HG03103 (cell line): Measurements from ENCODE around the gene EML1.

Experiments
- ATAC-seq: cut with Tn5 transposase; IDR thresholded peaks from one replicate; pipeline ENCODE4 v1.9.1; 2021; ENCODE audit warnings: low read depth; ENCODE audit not compliant: unreplicated experiment

Gene EML1

GRCh38 chr14:99802301-99803105 lies 9.3 kb downstream of the EML1 start:
- ATAC-seq, result no peak

- ATAC-seq, result no peak
Observed at GRCh38 chr14:99803106-99803775, 10.0 kb downstream of the EML1 start.

DNA sequence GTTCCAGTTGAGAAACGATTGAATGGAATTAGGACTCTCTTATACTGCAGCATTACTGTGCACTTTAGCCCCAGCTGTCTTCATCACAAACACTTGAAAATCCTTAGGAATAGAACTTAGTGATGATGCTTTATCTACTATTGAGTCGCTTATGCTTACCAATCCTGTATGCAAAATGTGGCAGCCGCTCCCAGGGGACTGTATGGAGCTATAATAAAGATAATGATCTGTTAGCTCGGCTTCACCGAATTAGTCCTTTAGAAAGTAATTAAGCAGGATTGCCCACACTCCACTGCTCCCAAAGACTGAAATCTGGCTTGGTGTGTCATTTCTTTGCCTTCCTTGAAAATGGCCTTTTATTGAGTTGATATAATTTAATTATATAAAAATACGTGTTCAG lies 10.6 kb downstream of the EML1 start:
- no peak for ATAC-seq

DNA sequence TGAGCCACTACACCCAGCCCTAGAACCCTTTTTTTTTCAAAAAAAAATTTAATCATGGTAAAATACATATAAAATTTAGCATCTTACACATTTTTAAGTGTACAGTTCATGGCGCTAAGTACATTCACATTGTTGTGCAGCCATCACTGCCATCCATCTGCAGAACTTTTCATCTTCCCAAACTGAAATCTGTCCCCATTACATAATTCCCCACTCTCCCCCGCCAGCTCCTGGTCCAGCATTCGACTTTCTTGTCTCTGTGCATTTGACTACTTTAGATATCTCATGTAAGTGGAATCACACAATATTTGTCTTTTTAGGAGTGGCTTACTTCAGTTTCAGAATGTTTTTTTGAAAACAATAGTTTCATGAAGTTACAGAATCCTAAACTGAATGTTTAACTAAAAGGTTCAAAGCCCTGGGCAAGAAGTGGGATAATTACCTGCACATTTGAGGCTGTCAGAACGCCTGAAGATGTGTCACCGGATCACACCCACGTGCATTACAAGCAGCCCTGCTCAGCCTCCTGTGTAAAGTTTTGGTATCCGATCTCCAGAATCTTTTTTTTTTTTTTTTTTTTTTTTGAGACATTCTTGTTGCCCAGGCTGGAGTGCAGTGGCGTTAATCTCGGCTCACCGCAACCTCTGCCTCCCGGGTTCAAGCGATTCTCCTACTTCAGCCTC lies 12.7 kb downstream of the EML1 start:
- no peak for ATAC-seq

DNA sequence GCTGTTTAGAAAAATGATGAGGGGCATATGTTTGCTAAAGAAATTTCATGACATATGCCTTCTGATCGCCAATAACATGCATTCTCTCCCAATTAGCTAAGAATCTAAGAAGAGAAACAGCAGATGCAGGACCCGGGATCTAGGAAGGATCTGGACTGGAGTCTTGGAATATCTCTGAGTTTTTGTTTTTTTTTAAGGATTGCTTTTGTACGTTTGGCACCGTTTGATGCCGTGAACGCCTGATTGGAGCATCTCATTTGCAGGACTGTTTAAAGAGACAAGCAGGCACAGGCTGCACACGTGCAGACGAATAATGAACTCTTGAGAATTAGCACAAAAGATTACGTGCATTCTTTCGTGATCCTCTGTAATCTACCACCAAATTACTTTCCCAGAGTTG lies 13.6 kb downstream of the EML1 start:
- no peak for ATAC-seq

- ATAC-seq, result no peak
Observed at GRCh38 chr14:99807413-99808153, 14.4 kb downstream of the EML1 start.

GRCh38 chr14:99808154-99808505 lies 14.9 kb downstream of the EML1 start:
- no peak for ATAC-seq

DNA sequence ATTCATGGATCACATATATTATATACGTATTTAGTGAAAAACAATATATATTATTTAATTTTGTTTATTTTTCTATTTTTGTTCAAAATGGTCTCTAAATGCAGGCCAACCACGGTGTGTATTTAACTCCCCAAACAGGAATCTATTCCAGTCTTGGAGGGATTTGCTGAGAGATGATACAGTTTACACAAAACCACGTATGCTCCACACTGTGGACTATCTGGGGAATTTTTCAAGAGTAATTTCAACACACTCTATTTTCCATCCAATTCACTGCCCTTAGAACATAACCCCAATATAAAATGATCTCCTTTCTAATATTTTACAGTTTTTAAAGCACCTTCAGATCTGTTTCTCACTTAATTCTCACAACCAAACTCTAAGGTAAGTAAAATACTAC lies 15.3 kb downstream of the EML1 start:
- ATAC-seq, result no peak

GRCh38 chr14:99809360-99809759 lies 16.1 kb downstream of the EML1 start:
- ATAC-seq, result no peak

- ATAC-seq, result no peak
Observed at GRCh38 chr14:99809859-99810558, 16.8 kb downstream of the EML1 start.

- no peak for ATAC-seq
Observed at GRCh38 chr14:99810559-99810874, 17.3 kb downstream of the EML1 start.

DNA sequence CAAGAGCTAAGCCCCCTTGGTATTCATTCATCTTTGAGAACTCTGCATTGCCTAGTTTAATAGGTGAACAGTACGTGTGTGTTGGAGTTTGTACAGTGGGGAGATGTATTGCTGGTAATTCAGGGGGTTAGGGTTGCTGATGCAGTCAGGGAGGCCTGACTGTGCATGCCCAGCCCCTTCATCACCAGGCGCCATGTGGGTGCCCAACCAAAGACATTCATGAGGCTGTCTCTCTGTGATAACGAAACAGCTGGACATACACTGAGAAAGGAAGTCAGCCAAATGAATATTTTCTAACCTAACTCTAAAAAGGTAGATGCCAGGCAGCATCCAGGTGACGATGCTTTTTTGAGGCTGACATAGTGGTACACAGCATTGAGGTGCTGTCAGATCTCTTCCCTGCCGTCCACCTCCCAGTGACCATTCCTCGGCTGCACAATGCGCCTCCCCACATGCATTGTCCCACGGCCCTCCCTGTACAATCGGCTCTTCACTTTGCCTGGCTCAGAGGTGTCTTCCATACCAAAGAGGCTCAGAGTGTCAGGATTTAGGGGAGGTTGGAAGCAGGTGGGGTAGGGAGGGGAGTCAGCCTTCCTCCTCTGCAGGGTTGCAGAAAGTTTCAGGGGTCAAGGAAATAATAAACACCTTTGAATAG lies 19.0 kb downstream of the EML1 start:
- no peak for ATAC-seq

DNA sequence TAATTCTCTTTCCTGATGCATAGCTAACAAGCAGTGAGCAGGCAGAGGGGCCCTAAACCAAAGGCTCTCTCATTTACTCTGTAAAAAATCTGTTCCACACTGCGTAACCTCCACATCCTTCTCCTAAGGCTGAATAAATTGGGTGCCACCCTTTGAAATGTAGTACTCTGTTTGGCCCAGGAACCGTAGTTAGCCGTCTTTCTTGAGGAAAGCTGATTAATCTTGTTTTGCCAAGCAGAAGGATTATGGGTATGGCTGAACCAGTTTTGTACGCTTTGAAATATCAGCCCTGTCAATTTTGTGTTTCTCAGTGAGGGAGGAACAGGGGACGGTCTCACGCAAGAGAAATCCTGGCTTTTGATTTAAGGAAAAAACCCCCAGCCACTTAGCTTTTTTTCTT lies 19.7 kb downstream of the EML1 start:
- ATAC-seq, result no peak

DNA sequence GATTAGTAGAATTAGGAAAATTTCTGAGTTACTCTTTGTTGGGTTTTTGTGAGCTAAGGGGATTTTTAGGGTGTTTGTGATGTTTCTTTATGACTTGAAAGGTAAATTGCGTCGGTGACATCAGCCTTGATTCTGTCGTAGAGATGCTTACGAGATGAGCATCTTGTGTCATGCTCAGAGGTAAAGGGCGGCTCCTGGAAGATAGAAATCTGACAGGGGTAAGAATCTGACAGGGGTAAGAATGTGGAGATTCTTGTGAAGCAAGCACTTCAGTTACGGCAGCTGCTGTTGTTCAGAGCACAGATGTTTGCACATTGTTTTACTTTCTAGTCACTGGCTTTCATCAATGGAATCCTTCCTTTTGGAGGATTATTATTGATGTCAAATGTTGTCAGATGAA lies 22.5 kb downstream of the EML1 start:
- ATAC-seq, result no peak

GRCh38 chr14:99816217-99816616 lies 23.0 kb downstream of the EML1 start:
- ATAC-seq, result no peak

- no peak for ATAC-seq
Observed at GRCh38 chr14:99816642-99817041, 23.4 kb downstream of the EML1 start.

DNA sequence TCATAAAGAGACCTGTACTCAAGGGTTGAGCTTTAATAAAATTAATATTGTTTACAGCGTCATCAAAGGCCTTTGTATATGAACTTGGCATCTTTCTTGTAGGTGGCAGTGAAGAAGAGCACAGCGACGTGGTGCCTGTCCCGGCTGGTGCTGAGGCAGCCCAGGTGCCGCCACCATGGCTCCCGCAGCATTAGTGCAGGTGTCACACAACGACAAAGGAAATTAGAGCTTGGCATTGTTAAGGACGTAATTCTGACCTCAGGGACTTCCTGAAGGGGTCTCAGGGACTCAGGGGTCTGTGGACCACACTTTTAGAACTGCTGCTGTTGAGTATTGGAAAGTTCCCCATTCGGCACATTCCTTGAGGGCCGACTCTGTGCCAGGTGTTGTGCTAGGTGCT lies 24.1 kb downstream of the EML1 start:
- ATAC-seq, result no peak

- no peak for ATAC-seq
Observed at GRCh38 chr14:99818503-99819036, 25.4 kb downstream of the EML1 start.

GRCh38 chr14:99819514-99819913 lies 26.3 kb downstream of the EML1 start:
- ATAC-seq, result no peak
